ENCODE results near the gene HEPHL1.

DNA sequence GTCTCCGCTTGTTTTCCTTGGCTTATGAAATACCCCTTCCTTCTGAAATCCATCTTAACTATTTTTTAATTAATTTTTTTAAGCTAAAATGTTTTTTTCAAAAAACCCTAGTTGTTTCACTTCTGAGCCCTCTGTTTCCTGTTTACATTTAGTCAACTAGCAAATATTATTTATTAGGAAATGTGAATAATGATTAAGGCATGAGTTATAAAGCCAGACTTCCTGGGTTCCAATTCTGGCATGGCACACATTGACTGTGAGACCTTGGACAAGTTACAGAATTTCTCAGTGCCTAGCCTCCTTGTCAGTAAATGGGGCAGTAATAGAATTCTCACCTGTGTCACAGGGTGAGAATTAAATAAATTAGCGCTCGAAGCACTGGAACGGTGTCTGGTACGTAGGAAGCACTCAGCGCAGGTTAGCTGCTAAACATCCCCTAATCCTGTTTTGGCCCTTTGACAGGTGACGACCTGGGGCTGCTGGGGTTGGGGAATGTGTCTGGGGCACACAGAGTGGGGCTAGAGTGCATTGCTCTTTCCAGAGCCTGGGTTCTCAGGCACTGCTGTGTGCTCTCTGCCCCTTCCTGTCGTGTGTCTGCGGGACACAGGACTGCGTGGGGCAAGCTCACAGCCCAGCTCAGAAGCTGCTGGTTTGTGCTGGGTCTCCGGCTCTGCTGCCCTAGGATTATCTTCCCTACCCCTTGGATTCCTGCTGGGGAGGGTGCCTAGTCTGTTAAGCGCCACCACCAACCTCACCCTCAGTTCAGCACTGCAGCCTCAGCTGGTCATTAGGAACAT is 120.6 kb downstream of the HEPHL1 start:
- TF ChIP-seq, protein P1, sequence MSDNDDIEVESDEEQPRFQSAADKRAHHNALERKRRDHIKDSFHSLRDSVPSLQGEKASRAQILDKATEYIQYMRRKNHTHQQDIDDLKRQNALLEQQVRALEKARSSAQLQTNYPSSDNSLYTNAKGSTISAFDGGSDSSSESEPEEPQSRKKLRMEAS (IDR thresholded peaks at IDR 0.05), result no peak
- no peak for TF ChIP-seq EP300 (IDR thresholded peaks at IDR 0.05; ENCODE audit: borderline replicate concordance)
- TF ChIP-seq TEAD4 (IDR thresholded peaks at IDR 0.05), result no peak
- no peak for TF ChIP-seq EGR1 (IDR thresholded peaks at IDR 0.05)
- TF ChIP-seq TAF1 (IDR thresholded peaks at IDR 0.05; ENCODE audit: low read depth), result no peak
- TF ChIP-seq YY1 (IDR thresholded peaks at IDR 0.05; ENCODE audit: low read depth), result no peak
- TF ChIP-seq, protein P2, sequence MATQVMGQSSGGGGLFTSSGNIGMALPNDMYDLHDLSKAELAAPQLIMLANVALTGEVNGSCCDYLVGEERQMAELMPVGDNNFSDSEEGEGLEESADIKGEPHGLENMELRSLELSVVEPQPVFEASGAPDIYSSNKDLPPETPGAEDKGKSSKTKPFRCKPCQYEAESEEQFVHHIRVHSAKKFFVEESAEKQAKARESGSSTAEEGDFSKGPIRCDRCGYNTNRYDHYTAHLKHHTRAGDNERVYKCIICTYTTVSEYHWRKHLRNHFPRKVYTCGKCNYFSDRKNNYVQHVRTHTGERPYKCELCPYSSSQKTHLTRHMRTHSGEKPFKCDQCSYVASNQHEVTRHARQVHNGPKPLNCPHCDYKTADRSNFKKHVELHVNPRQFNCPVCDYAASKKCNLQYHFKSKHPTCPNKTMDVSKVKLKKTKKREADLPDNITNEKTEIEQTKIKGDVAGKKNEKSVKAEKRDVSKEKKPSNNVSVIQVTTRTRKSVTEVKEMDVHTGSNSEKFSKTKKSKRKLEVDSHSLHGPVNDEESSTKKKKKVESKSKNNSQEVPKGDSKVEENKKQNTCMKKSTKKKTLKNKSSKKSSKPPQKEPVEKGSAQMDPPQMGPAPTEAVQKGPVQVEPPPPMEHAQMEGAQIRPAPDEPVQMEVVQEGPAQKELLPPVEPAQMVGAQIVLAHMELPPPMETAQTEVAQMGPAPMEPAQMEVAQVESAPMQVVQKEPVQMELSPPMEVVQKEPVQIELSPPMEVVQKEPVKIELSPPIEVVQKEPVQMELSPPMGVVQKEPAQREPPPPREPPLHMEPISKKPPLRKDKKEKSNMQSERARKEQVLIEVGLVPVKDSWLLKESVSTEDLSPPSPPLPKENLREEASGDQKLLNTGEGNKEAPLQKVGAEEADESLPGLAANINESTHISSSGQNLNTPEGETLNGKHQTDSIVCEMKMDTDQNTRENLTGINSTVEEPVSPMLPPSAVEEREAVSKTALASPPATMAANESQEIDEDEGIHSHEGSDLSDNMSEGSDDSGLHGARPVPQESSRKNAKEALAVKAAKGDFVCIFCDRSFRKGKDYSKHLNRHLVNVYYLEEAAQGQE (IDR thresholded peaks at IDR 0.05; ENCODE audit: low read depth), result no peak

All from Ishikawa (cell line).